Liver (tissue), 9 donors: ENCODE measurements around the gene MOB1B. TPM values are rescaled to one million over a fixed set of nuclear protein-coding genes. Genes with fewer than 3 reads are reported as not detected.

ENCODE experiments used
- DNase-seq: peaks from one replicate; pipeline ENCODE4 v3.0.0-alpha.2; 2017; ENCODE audit warnings: low spot score
- H3K27ac ChIP-seq, 2 donors: one replicate each; pipeline ENCODE4 v1.7.0; 2013; ENCODE audit warnings: inconsistent platforms in 2 of 2, low read length in 2 of 2, control low read depth in 1 of 2, low read depth in 1 of 2, mild to moderate bottlenecking in 1 of 2
- H3K27me3 ChIP-seq, 4 donors: one replicate each; pipeline versions ENCODE4 v1.6.1 to v1.7.0; 2013; ENCODE audit warnings: low read length in 3 of 4, inconsistent platforms in 1 of 4, mild to moderate bottlenecking in 1 of 4, moderate library complexity in 1 of 4; ENCODE audit not compliant: control insufficient read depth in 4 of 4, insufficient read depth in 4 of 4
- H3K36me3 ChIP-seq, 4 donors: one replicate each; pipeline versions ENCODE4 v1.6.1 to v1.7.0; 2013; ENCODE audit warnings: low read length in 3 of 4, mild to moderate bottlenecking in 3 of 4, low read depth in 1 of 4, moderate library complexity in 1 of 4; ENCODE audit not compliant: control insufficient read depth in 4 of 4, insufficient read depth in 3 of 4
- H3K4me1 ChIP-seq, 4 donors: one replicate each; pipeline versions ENCODE4 v1.6.1 to v1.7.0; 2013; ENCODE audit warnings: low read length in 3 of 4, mild to moderate bottlenecking in 3 of 4, moderate library complexity in 1 of 4; ENCODE audit not compliant: control insufficient read depth in 4 of 4, insufficient read depth in 4 of 4
- H3K4me3 ChIP-seq, 3 donors: one replicate each; pipeline versions ENCODE4 v1.6.1 to v1.7.0; 2013; ENCODE audit warnings: low read length in 3 of 3, control low read depth in 1 of 3, low read depth in 1 of 3, mild to moderate bottlenecking in 1 of 3
- H3K9ac ChIP-seq, 2 donors: one replicate each; pipeline ENCODE4 v1.7.0; 2013; ENCODE audit warnings: low read length in 2 of 2, mild to moderate bottlenecking in 2 of 2, moderate library complexity in 2 of 2, control low read depth in 1 of 2, low read depth in 1 of 2
- H3K9me3 ChIP-seq, 4 donors: one replicate each; pipeline versions ENCODE4 v1.6.1 to v1.7.0; 2013; ENCODE audit warnings: low read length in 3 of 4; ENCODE audit not compliant: control insufficient read depth in 4 of 4
- CTCF ChIP-seq: fragments of 150-350 bp; IDR thresholded peaks from 2 replicates; pipeline ENCODE4 v1.5.1; 2017; ENCODE audit warnings: improper control_type of control experiment, low read depth, low read length; ENCODE audit not compliant: missing input control
- EGR1 ChIP-seq, 2 donors: IDR thresholded peaks; 2 replicates each; pipeline ENCODE4 v1.6.1; 2016 to 2018; ENCODE audit warnings: antibody characterized with exemption in 2 of 2, low read depth in 2 of 2
- FOXA1 ChIP-seq: IDR thresholded peaks from 2 replicates; pipeline ENCODE4 v1.6.1; 2016; ENCODE audit warnings: antibody characterized with exemption
- GABPA ChIP-seq, 2 donors: IDR thresholded peaks in 1 of 2; conservative IDR thresholded peaks in 1 of 2; 2 replicates each; pipeline ENCODE4 v1.6.1; 2016; ENCODE audit warnings: antibody characterized with exemption in 2 of 2, mild to moderate bottlenecking in 1 of 2, moderate library complexity in 1 of 2
- HNF4G ChIP-seq: IDR thresholded peaks from 2 replicates; pipeline ENCODE4 v1.6.1; 2016; ENCODE audit warnings: antibody characterized with exemption
- MAX ChIP-seq: IDR thresholded peaks from 2 replicates; pipeline ENCODE4 v1.6.1; 2016; ENCODE audit warnings: antibody characterized with exemption
- NR2F2 ChIP-seq: IDR thresholded peaks from 2 replicates; pipeline ENCODE4 v1.6.1; 2016; ENCODE audit warnings: antibody characterized with exemption
- REST ChIP-seq: IDR thresholded peaks from 2 replicates; pipeline ENCODE4 v1.6.1; 2016; ENCODE audit warnings: antibody characterized with exemption, mild to moderate bottlenecking
- RXRA ChIP-seq, 2 donors: IDR thresholded peaks; 2 replicates each; pipeline ENCODE4 v1.6.1; 2017 to 2018; ENCODE audit warnings: antibody characterized with exemption in 2 of 2, mild to moderate bottlenecking in 1 of 2
- SP1 ChIP-seq: IDR thresholded peaks from 2 replicates; pipeline ENCODE4 v1.6.1; 2018; ENCODE audit warnings: antibody characterized with exemption, mild to moderate bottlenecking
- TAF1 ChIP-seq: conservative IDR thresholded peaks from 2 replicates; pipeline ENCODE4 v1.6.1; 2016; ENCODE audit warnings: antibody characterized with exemption, mild to moderate bottlenecking
- YY1 ChIP-seq: IDR thresholded peaks from 2 replicates; pipeline ENCODE4 v1.6.1; 2016; ENCODE audit warnings: antibody characterized with exemption, mild to moderate bottlenecking
- WGBS: extraction: QIAGEN DNeasy Blood & Tissue Kit; methylation state at CpG from one replicate; pipeline ENCODE4 v1.1.7; 2013; 5-methylcytosine and 5-hydroxymethylcytosine counted together
- polyA plus RNA-seq, 2 donors: library from polyadenylated mRNA; stranded (reverse) in 1 of 2; unstranded in 1 of 2; fragments of 200-250 nt in 1 of 2; fragments of >200 nt in 1 of 2; fragmentation: Nextera tagmentation in 1 of 2; extraction: Ambion mirVana in 1 of 2; gene quantifications; one replicate each; pipeline versions ENCODE4 v1.2.1 to v1.2.3, GENCODE V29; 2013 to 2015
- total RNA-seq, 2 donors: library from RNA; depleted of rRNA; stranded (reverse); fragments of >200 nt; gene quantifications; one replicate each; pipeline ENCODE4 v1.2.3, GENCODE V29; 2014
- donor health status: healthy.
- donor health status: healthy.
- donor health status: healthy.
- donor health status: healthy.
- donor health status: healthy.

MOB1B gene
- total and polyA plus RNA-seq, 4 donors: 2.1 to 69.0 (median 3.7) TPM

GRCh38 chr4:70858454-70858853 is 43.7 kb upstream of the MOB1B start:
- DNase-seq: no peak
- H3K27me3 ChIP-seq: no peaks in the 10 kb centered on the region
- H3K9ac ChIP-seq: no peak overlapping the region
- no peak for TF ChIP-seq TAF1
- no peak for TF ChIP-seq CTCF
- no peak for TF ChIP-seq NR2F2
- 87% methylated on average over 4 of the region's 4 CpGs for WGBS
- no peak overlapping the region for H3K4me3 ChIP-seq
- H3K27ac ChIP-seq: no peak overlapping the region
- no peaks in the 10 kb centered on the region for H3K9me3 ChIP-seq
- no peaks in the 10 kb centered on the region for H3K4me1 ChIP-seq
- H3K36me3 ChIP-seq: no peaks in the 10 kb centered on the region

GRCh38 chr4:70859066-70859465 is 43.1 kb upstream of the MOB1B start:
- no peak overlapping the region for H3K9ac ChIP-seq
- H3K9me3 ChIP-seq: no peaks in the 10 kb centered on the region
- WGBS: 68% methylated on average over 1 of the region's 1 CpG
- H3K27me3 ChIP-seq: no peaks in the 10 kb centered on the region
- no peak overlapping the region for H3K27ac ChIP-seq
- no peak for DNase-seq
- H3K4me1 ChIP-seq: no peaks in the 10 kb centered on the region
- no peak overlapping the region for H3K4me3 ChIP-seq
- H3K36me3 ChIP-seq: no peaks in the 10 kb centered on the region
- no peak for TF ChIP-seq FOXA1
- no peak for TF ChIP-seq HNF4G
- TF ChIP-seq NR2F2: no peak
- TF ChIP-seq YY1: no peak
- no peak for TF ChIP-seq SP1
- no peak for TF ChIP-seq TAF1
- TF ChIP-seq EGR1 (IDR thresholded peaks at IDR 0.05; ENCODE audit: low read depth in 2 of 2): no peak
- no peak for TF ChIP-seq MAX
- TF ChIP-seq CTCF: no peak
- no peak for TF ChIP-seq REST
- TF ChIP-seq RXRA (IDR thresholded peaks at IDR 0.05): no peak
- TF ChIP-seq GABPA (IDR thresholded peaks at IDR 0.05 in 1 of 2, conservative IDR thresholded peaks at IDR 0.05 in 1 of 2): no peak
